Thoracic aorta (tissue), 2 donors: ENCODE measurements around the gene CAMK2B. TPM values are rescaled to one million over a fixed set of nuclear protein-coding genes. Genes with fewer than 3 reads are reported as not detected.

Experiments
- ATAC-seq: fragments of 150-250 bp; one replicate; pipeline ENCODE4 v1.8.0; 2017; ENCODE audit warnings: low read depth; ENCODE audit not compliant: insufficient number of reproducible peaks, low FRiP score
- DNase-seq: peaks from one replicate; pipeline ENCODE4 v3.0.0-alpha.2; 2020; ENCODE audit warnings: low spot score
- H3K27ac ChIP-seq, 2 donors: fragments of 200-600 bp; sonication (generic); 1 replicate in 1 of 2; 2 replicates in 1 of 2; pipeline ENCODE4 v1.5.1; 2016; ENCODE audit warnings: mild to moderate bottlenecking in 2 of 2, moderate library complexity in 2 of 2
- H3K27me3 ChIP-seq: fragments of 200-600 bp; sonication (generic); replicated peaks from 2 replicates; pipeline ENCODE4 v1.6.0; 2016; ENCODE audit warnings: mild to moderate bottlenecking; ENCODE audit not compliant: insufficient read depth
- H3K36me3 ChIP-seq: fragments of 200-600 bp; sonication (generic); one replicate; pipeline ENCODE4 v1.5.1; 2016
- H3K4me1 ChIP-seq, 2 donors: fragments of 200-600 bp; sonication (generic); 1 replicate in 1 of 2; 2 replicates in 1 of 2; pipeline versions ENCODE4 v1.5.1 to v1.6.0; 2016; ENCODE audit warnings: low read depth in 2 of 2, mild to moderate bottlenecking in 1 of 2; ENCODE audit not compliant: control insufficient read depth in 1 of 2
- H3K4me3 ChIP-seq: fragments of 200-600 bp; sonication (generic); 2 replicates; pipeline ENCODE4 v1.5.1; 2016; ENCODE audit warnings: mild to moderate bottlenecking
- H3K9me3 ChIP-seq: fragments of 200-600 bp; sonication (generic); 2 replicates; pipeline ENCODE4 v1.5.1; 2016
- CTCF ChIP-seq: fragments of 200-600 bp; sonication (generic); IDR thresholded peaks from one replicate; pipeline ENCODE4 v1.5.1; 2019; ENCODE audit warnings: antibody characterized with exemption
- total RNA-seq, 2 donors: library from RNA; depleted of rRNA; stranded (reverse); fragments of >200 nt; gene quantifications; one replicate each; pipeline versions ENCODE4 v1.1.0 to v1.2.3, GENCODE V29; 2016

CAMK2B gene
- total RNA-seq, 2 donors from 2014 or later = 1.5 to 2.8 TPM

GRCh38 chr7:44269943-44270493 is 55.4 kb downstream of the CAMK2B start:
- ATAC-seq = no peak
- no peak overlapping the region for H3K4me3 ChIP-seq
- no peaks in the 10 kb centered on the region for H3K9me3 ChIP-seq
- DNase-seq = no peak
- H3K27ac ChIP-seq = no peak overlapping the region
- no peaks in the 10 kb centered on the region for H3K36me3 ChIP-seq
- no peak for TF ChIP-seq CTCF
- H3K27me3 ChIP-seq = no peaks in the 10 kb centered on the region
- no peaks in the 10 kb centered on the region for H3K4me1 ChIP-seq

GRCh38 chr7:44269417-44269816 is 56.0 kb downstream of the CAMK2B start:
- Histone ChIP-seq H3K27me3 (no peaks in the 10 kb centered on the region), H3K4me3 (no peak overlapping the region), H3K4me1 (no peaks in the 10 kb centered on the region), H3K36me3 (no peaks in the 10 kb centered on the region), H3K27ac (no peak overlapping the region), H3K9me3 (no peaks in the 10 kb centered on the region)
- TF ChIP-seq CTCF = no peak
- DNase-seq = no peak
- no peak for ATAC-seq

- Histone ChIP-seq H3K4me1 (no peaks in the 10 kb centered on the region), H3K27me3 (no peaks in the 10 kb centered on the region), H3K4me3 (no peak overlapping the region), H3K27ac (no peak overlapping the region), H3K36me3 (no peaks in the 10 kb centered on the region), H3K9me3 (no peaks in the 10 kb centered on the region)
- ATAC-seq = no peak
- TF ChIP-seq CTCF = no peak
- no peak for DNase-seq
These were observed 56.7 kb downstream of the CAMK2B start for GRCh38 chr7:44268671-44269070.

GRCh38 chr7:44267719-44268421 is 57.5 kb downstream of the CAMK2B start:
- no peaks in the 10 kb centered on the region for H3K9me3 ChIP-seq
- H3K27ac ChIP-seq = no peak overlapping the region
- TF ChIP-seq CTCF = no peak
- ATAC-seq (no peak), DNase-seq (no peak)
- no peak overlapping the region for H3K4me3 ChIP-seq
- H3K27me3 ChIP-seq = no peaks in the 10 kb centered on the region
- H3K4me1 ChIP-seq = no peaks in the 10 kb centered on the region
- no peaks in the 10 kb centered on the region for H3K36me3 ChIP-seq

GRCh38 chr7:44267178-44267577 is 58.2 kb downstream of the CAMK2B start:
- H3K4me3 ChIP-seq = no peak overlapping the region
- no peak for TF ChIP-seq CTCF
- DNase-seq = no peak
- no peak for ATAC-seq
- H3K27me3 ChIP-seq = no peaks in the 10 kb centered on the region
- no peak overlapping the region for H3K27ac ChIP-seq
- H3K4me1 ChIP-seq = no peaks in the 10 kb centered on the region
- H3K9me3 ChIP-seq = no peaks in the 10 kb centered on the region
- no peaks in the 10 kb centered on the region for H3K36me3 ChIP-seq
